ENCODE data around the gene GNG10.
A peak's percentile ranks its signal among the peaks of the same experiment; 100 is the strongest.

GNG10 gene

GRCh38 chr9:111628411-111628810, 33.0 kb upstream of the GNG10 start:
- TF ChIP-seq CTCF (conservative IDR thresholded peaks at IDR 0.05; ENCODE audit: low read length), result no peak
- no peak for DNase-seq (ENCODE audit: low read depth)
- H3K4me3 ChIP-seq (ENCODE audit: low read length), result no peak overlapping the region

GRCh38 chr9:111630182-111630963, 31.0 kb upstream of the GNG10 start:
- no peak for DNase-seq (ENCODE audit: low read depth)
- peak overlapping the region; percentile 75 for H3K4me3 ChIP-seq (ENCODE audit: low read length)
- no peak for TF ChIP-seq CTCF (conservative IDR thresholded peaks at IDR 0.05; ENCODE audit: low read length)

GRCh38 chr9:111630964-111631213, 30.5 kb upstream of the GNG10 start:
- no peak for TF ChIP-seq CTCF (conservative IDR thresholded peaks at IDR 0.05; ENCODE audit: low read length)
- DNase-seq (ENCODE audit: low read depth), result no peak
- peak overlapping the region; percentile 75 for H3K4me3 ChIP-seq (ENCODE audit: low read length)

- peak within 1 kb of the TSS; percentile 75 for H3K4me3 ChIP-seq (ENCODE audit: low read length)
- no peak for TF ChIP-seq CTCF (conservative IDR thresholded peaks at IDR 0.05; ENCODE audit: low read length)
- DNase-seq (ENCODE audit: low read depth), result peak; percentile 99
These were observed 30.0 kb upstream of the GNG10 start, which contains the start of gene DNAJC25 for GRCh38 chr9:111631214-111631971. Gene DNAJC25, plus strand, starts transcription at chr9:111631334. Its CDS starts 74 bp downstream, at chr9:111631408.

GRCh38 chr9:111632060-111632459, 29.3 kb upstream of the GNG10 start:
- DNase-seq (ENCODE audit: low read depth), result peak; percentile 19
- TF ChIP-seq CTCF (conservative IDR thresholded peaks at IDR 0.05; ENCODE audit: low read length), result no peak

GRCh38 chr9:111632695-111633388, 28.6 kb upstream of the GNG10 start:
- peak overlapping the region; percentile 75 for H3K4me3 ChIP-seq (ENCODE audit: low read length)
- DNase-seq (ENCODE audit: low read depth), result no peak
- TF ChIP-seq CTCF (conservative IDR thresholded peaks at IDR 0.05; ENCODE audit: low read length), result no peak

More at GRCh38 chr9:111632060-111632459, 29.3 kb upstream of the GNG10 start:
- peak overlapping the region; percentile 75 for H3K4me3 ChIP-seq (ENCODE audit: low read length)

All from AG10803 (cell line).